ENCODE data around the gene PRKN. TPM values are rescaled to one million over a fixed set of nuclear protein-coding genes. Genes with fewer than 3 reads are reported as not detected.

Gene PRKN
- total RNA-seq, 2 donors from 2014 or later, result 10.7 to 21.2 TPM

GRCh38 chr6:161798844-161799394 is 928.6 kb downstream of the PRKN start:
- WGBS, result 68% methylated on average over 7 of the region's 7 CpGs
- H3K27ac ChIP-seq, result no peak overlapping the region
- H3K4me3 ChIP-seq, result no peak overlapping the region
- H3K4me1 ChIP-seq (replicated peaks), result no peaks in the 10 kb centered on the region
- no peak for TF ChIP-seq POLR2A (IDR thresholded peaks at IDR 0.05)
- TF ChIP-seq CTCF (IDR thresholded peaks at IDR 0.05), result no peak
- TF ChIP-seq POLR2AphosphoS5 (IDR thresholded peaks at IDR 0.05), result no peak
- DNase-seq (ENCODE audit: low spot score), result no peak
- H3K27me3 ChIP-seq (replicated peaks; ENCODE audit: insufficient read depth), result no peaks in the 10 kb centered on the region
- intact Hi-C loops (cut with DNase I), result no loop called here
- H3K9me3 ChIP-seq, result no peaks in the 10 kb centered on the region
- H3K36me3 ChIP-seq, result no peaks in the 10 kb centered on the region

GRCh38 chr6:161796681-161797080 is 930.9 kb downstream of the PRKN start:
- no peak overlapping the region for H3K4me3 ChIP-seq
- H3K4me1 ChIP-seq (replicated peaks), result no peaks in the 10 kb centered on the region
- H3K9me3 ChIP-seq, result no peaks in the 10 kb centered on the region
- no peak overlapping the region for H3K27ac ChIP-seq
- 59% methylated on average over 1 of the region's 1 CpG for WGBS
- H3K27me3 ChIP-seq (replicated peaks; ENCODE audit: insufficient read depth), result no peaks in the 10 kb centered on the region
- DNase-seq (ENCODE audit: low spot score), result no peak
- no peaks in the 10 kb centered on the region for H3K36me3 ChIP-seq
- TF ChIP-seq CTCF (IDR thresholded peaks at IDR 0.05) (no peak), POLR2AphosphoS5 (IDR thresholded peaks at IDR 0.05) (no peak), POLR2A (IDR thresholded peaks at IDR 0.05) (no peak)
- intact Hi-C loops (cut with DNase I), result no loop called here

GRCh38 chr6:161792851-161793493 is 934.6 kb downstream of the PRKN start:
- DNase-seq (ENCODE audit: low spot score), result no peak
- Histone ChIP-seq H3K36me3 (no peaks in the 10 kb centered on the region), H3K4me3 (no peak overlapping the region), H3K4me1 (replicated peaks) (no peaks in the 10 kb centered on the region), H3K27me3 (replicated peaks; ENCODE audit: insufficient read depth) (no peaks in the 10 kb centered on the region), H3K9me3 (no peaks in the 10 kb centered on the region), H3K27ac (no peak overlapping the region)
- intact Hi-C loops (cut with DNase I), result no loop called here
- no peak for TF ChIP-seq CTCF (IDR thresholded peaks at IDR 0.05)
- no peak for TF ChIP-seq POLR2AphosphoS5 (IDR thresholded peaks at IDR 0.05)
- TF ChIP-seq POLR2A (IDR thresholded peaks at IDR 0.05), result no peak
- WGBS, result 68% methylated on average over 8 of the region's 8 CpGs

GRCh38 chr6:161788531-161788930 is 939.0 kb downstream of the PRKN start:
- WGBS, result 51% methylated on average over 4 of the region's 4 CpGs
- H3K4me3 ChIP-seq, result no peak overlapping the region
- intact Hi-C loops (cut with DNase I), result no loop called here

More at GRCh38 chr6:161788531-161788930, 939.0 kb downstream of the PRKN start:
- no peak overlapping the region for H3K27ac ChIP-seq
- DNase-seq (ENCODE audit: low spot score), result no peak
- H3K9me3 ChIP-seq, result no peaks in the 10 kb centered on the region
- no peaks in the 10 kb centered on the region for H3K4me1 ChIP-seq (replicated peaks)
- H3K36me3 ChIP-seq, result no peaks in the 10 kb centered on the region
- TF ChIP-seq POLR2A (IDR thresholded peaks at IDR 0.05), result no peak
- no peak for TF ChIP-seq CTCF (IDR thresholded peaks at IDR 0.05)
- no peak for TF ChIP-seq POLR2AphosphoS5 (IDR thresholded peaks at IDR 0.05)
- H3K27me3 ChIP-seq (replicated peaks; ENCODE audit: insufficient read depth), result no peaks in the 10 kb centered on the region
